ENCODE results near the gene POU3F1.
A peak's percentile ranks its signal among the peaks of the same experiment; 100 is the strongest.

The POU3F1 gene

GRCh38 chr1:38026592-38027200 is 19.9 kb downstream of the POU3F1 start:
- DNase-seq = no peak

DNA sequence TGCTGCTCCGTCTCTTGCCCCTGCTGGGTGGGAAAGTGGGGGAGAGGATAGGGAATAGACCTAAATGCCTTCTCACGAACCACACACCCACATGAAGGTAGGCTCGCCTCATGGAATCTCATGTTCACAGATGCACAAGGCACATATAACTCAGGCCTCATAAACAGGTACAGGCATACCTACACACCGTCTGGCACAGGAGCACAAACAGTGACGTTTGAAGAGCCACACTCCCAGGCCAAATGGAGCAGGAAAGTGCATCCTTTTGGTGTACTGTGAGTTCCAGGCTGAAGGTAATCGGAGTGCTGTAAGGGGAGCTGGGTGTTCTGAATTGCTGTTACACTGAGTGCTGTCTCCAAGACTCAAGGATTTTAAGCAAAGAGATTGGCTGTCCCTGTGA is 20.9 kb downstream of the POU3F1 start:
- DNase-seq = no peak

GRCh38 chr1:38025233-38025632 is 21.4 kb downstream of the POU3F1 start:
- no peak for DNase-seq

DNA sequence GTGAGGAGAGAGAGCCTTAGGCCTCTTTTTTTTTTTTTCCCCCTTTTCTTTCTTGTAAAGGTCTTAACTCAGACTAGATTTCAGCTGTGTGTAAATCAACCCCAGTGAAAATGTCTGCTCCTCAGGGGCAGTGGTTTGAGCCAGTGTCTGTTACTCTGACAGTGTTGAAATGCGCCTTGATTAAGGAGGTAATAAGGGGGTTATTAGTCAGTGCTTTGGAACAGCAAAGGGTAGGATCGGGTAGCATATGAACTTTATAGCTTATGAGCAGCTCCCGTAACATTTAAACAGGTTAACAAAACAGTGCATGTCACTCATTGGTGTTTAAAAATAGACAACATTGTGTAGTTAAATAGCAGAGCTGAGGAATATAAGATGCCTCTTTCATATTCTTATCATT is 23.8 kb downstream of the POU3F1 start:
- no peak for DNase-seq

- no peak for DNase-seq
These were observed 24.6 kb downstream of the POU3F1 start for GRCh38 chr1:38021969-38022368.

DNA sequence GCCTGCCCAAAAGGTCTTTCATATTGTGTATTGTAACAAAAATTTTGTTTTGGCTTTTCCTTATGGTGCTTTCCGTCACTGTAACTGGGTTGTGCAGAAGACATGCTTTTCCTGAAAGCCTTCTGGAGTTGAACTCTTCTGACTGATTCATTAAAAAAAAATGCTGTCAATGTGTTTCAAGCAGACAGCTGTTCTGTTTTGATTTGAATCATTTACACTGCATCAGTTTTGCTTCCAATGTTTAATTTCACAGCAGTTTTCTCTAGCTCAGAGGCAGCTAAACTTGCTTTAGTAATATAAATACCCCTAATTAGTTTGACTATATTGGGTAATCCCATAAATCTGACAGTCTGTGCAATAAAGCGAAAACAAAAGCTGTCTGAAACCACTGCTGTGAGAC is 26.2 kb downstream of the POU3F1 start:
- DNase-seq = no peak

- DNase-seq = no peak
These were observed 27.7 kb downstream of the POU3F1 start for GRCh38 chr1:38018864-38019343.

DNA sequence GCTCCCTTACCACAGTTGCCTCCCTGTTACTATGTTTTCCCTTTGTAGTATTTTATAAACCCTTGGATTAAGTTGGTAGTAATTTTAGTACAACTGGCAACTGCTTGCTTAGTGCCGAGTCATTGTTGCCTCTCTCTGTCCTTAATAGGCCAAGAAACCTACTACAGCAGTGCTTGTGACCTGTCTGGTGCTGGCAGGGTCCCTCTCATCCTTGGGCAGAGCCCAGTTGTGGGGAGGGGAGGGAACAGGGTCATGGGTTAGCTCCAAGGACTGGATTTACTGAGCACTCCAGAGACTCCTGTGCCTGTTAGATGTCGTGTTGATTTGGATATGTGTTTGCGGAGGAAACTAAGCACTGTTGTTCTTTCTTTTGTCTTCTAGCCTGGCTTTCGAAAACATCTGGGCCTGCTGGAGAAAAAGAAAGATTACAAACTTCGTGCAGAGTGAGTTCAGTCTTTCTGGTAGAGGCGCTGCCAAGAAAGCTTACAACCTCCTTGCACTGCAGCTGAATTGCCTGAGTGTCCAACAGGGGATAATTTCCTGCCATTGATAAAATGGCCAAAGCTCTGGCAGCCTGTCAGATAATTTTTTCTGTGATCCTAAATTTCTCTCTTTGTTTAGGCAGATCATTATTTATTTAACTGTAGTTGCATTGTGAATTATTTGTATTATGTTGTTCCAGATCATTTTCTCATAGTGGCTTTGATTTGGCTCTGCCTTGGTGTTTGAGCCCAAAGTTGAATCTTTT is 30.4 kb downstream of the POU3F1 start:
- DNase-seq = no peak

DNA sequence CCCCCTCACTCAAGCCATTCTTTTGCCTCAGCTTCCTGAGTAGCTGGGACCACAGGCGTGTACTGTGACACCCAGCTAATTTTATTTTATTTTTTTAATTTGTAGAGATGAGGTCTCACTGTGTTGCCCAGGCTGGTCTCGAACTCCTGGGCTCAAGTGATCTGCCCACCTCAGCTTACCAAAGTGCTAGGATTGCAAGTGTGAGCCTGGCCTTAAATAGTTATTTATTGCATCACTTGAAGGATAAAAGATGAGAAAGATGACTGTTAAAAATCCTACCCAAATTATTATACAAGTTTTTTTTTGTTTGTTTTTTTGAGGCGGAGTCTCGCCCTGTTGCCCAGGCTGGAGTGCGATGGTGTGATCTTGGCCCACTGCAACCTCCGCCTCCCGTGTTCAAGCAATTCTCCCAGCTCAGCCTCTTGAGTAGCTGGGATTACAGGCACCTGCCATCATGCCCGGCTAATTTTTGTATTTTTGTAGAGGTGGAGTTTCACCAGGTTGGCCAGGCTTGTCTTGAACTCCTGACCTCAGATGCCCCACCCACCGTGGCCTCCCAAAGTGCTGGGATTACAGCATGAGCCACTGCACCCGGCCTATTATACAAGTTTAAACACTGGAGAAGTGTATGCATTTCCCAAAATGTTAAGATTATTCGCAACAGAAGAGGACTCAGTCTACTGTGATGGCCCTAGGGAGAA is 31.7 kb downstream of the POU3F1 start:
- DNase-seq = no peak

DNA sequence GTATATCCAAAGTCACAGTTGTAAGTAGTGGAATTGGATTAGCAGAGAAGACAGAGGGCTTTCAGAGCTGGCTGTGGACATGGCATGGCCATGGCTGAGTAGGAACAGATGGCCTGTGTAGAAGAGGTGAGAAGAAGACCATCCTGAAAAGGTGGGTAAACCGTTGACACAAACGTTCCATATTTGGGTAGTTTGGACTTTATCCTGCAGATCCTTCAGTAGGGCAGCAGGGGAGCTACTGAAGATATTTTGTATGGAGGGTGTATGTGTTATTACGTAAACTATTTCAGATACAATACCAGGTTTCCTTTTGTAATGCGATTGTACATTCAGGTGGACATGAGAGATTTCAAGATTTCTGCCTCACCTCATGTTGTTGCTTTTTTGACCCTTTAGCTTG is 32.4 kb downstream of the POU3F1 start:
- no peak for DNase-seq

DNA sequence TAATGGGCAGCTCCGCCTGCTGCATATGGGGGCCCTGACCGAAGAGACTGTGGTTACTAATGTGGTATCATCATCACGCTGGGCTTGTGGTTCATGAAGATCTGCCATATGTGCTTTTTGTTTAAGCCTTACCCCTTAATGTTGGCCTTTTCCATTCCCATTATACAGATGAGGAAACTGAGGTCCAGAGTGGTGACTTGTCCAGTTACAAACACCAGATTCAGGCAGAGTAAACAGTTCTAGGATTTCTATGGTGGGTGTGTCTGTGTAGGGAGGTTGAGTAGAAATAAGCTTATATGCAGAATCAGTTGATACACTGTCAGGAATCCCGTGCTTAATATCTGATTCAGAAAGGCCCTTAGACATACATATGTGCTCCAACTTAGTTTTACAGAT is 33.4 kb downstream of the POU3F1 start:
- no peak for DNase-seq

- DNase-seq = peak; percentile 88
These were observed 34.0 kb downstream of the POU3F1 start, which contains the start of gene UTP11 for GRCh38 chr1:38012363-38013226. UTP11 (plus strand) TSS chr1:38012734; CDS start chr1:38012803, 69 bp downstream.

- no peak for DNase-seq
These were observed 36.8 kb downstream of the POU3F1 start for GRCh38 chr1:38009841-38010180.

GRCh38 chr1:38009088-38009840 is 37.3 kb downstream of the POU3F1 start:
- DNase-seq = peak; percentile 63

GRCh38 chr1:38006008-38006828 is 40.4 kb downstream of the POU3F1 start:
- DNase-seq = no peak

DNA sequence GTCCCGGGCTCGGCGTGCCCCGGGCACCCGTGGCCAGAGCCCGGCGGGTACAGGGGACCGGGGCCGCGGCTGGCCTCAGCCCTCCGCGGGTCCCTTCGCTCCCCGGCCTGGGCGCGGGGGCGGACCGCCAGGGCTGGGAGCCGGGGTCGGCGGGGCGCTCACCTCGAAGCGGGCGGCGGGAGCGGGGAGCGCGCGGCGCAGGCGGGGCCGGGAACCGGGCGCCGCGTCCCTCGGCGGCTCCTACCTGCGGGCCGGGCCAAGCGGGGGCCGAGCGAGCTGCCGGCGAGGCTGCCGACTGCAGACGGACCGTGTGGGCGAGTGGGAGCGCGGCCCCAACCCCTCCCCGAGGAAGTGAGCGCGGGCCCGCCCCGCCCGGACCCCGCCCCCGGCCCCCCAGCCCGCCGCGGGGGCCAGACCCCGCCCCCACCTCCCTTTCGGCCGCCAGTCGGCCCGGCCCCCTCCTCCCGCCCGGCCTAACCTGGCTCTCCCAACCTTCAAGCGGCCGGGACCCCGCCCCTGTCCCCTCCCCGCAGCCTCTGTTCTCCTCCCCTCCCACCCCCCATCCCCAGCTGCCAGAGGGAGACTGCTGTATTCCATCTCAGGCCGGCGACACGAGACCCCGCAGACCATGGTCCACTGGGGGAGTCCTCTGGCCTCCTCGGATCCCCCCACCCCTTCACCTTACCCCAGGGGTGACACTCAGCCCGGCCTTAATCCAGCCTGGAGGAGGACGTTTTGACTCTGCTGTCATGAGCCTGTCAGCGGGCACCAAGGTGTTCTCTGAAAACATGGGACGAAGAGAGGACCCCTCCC is 41.2 kb downstream of the POU3F1 start, which contains the start of gene FHL3:
TSS of gene FHL3 (minus strand) at position 320 of the 813 bp plus-strand sequence. CDS start 6,102 bp downstream, outside the sequence.
- DNase-seq = no peak

DNA sequence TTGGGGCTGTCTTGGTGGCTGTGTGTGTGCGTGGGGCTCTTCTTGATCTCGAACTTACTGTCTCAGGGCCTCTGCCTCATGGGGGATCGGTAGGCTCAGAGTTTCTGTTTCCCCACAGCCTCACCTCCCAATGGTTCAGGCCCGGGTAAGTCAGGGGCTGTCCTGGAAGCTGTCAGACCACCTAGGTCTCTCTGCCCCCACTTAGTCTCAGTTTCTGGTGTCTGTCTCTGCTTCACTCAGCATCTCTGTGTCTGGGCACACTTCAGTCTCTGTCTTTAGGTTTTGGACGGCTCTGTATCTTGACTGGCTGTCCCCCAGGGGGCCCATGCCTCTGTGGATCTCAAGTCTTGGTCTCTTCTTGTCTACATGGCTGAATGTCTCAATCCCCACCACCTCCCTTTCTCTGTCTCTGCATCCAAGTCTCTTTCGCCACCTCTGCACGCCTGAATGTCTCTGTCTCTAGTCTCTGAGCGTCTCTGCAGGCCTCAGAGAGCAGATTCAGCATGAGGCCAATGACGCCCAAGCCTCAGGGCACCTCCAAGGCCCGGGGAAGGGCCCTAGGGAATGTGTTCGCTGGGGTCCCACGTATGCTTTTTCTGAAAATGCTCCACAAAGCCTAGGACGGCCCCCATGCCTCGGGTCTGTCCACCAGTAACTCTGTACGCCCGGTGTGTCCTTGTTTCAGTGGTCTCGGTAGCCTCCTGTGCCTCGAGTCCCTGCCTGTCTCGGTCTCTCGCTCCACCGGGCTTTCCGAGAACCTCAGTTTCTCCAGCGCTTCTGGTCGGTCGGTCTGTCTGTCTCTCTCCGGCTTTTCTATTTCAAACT is 42.1 kb downstream of the POU3F1 start:
- peak; percentile 40 for DNase-seq

DNA sequence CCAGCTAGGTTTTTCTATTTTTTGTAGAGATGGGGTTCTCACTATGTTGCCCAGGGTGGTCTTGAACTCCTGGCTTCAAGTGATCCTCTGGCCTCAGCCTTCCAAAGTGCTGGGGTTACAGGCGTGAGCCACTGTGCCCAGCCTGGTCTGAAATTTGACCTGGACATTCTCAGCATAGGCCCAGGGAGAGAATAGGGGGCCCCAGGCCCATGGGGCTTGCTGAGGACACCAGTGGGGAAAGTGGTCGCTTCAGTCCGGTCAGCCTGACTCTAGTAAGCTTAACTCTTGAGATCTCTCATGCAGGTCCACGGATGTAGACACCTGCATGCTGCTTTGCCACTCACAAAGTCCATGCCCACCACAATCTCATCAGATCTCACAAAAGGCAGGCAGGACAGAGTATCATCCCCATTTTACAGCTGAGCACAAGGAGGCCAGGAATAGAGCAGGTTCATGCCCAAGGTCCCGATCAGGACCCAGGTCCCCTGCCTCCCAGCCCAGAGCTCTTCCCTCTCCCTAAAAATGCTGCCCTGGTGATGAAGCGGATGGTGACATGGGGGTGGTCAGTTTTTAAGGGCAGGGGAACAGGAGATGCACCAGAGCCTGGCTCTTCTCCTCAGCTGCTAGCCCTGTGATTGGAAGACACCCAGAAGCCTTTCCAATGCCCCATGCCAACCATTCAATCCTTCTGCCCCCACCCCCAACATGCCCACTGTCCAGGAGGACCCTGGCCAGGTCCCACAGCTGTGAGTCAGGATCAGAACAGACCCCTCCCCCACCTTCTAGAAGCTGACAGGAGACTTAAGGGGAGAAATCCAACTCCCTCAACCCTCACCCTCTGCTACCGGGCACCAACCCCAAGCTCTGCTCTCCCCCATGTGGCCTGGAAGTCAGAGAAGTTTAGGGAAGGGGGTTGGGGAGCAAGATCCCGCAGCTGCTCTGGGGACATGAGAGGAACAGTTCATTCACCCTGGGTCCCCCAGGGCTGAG is 43.0 kb downstream of the POU3F1 start:
- no peak for DNase-seq
